Smooth muscle cell (in vitro differentiated cells): ENCODE results near the gene MRPS15. TPM values are rescaled to one million over a fixed set of nuclear protein-coding genes. Genes with fewer than 3 reads are reported as not detected.
A peak's percentile ranks its signal among the peaks of the same experiment; 100 is the strongest.

Experiments
- DNase-seq: peaks from one replicate; lab custom pipeline; 2025; ENCODE audit not compliant: unreplicated experiment; lab: John Stamatoyannopoulos, UW
- H2AFZ ChIP-seq: fragments of 200-600 bp; sonication (generic); 2 replicates; pipeline ENCODE4 v1.6.0; 2016; ENCODE audit warnings: antibody characterized with exemption, low read depth, mild to moderate bottlenecking
- H3F3A ChIP-seq: fragments of 200-600 bp; sonication (generic); 2 replicates; pipeline ENCODE4 v1.6.0; 2017; ENCODE audit warnings: antibody characterized with exemption, low read depth
- H3K27ac ChIP-seq: fragments of 200-600 bp; sonication (generic); 2 replicates; pipeline ENCODE4 v1.5.1; 2016; ENCODE audit warnings: low read depth, mild to moderate bottlenecking
- H3K27me3 ChIP-seq: fragments of 200-600 bp; sonication (generic); 2 replicates; pipeline ENCODE4 v1.6.1; 2016; ENCODE audit warnings: low read depth, mild to moderate bottlenecking
- H3K36me3 ChIP-seq: fragments of 200-600 bp; sonication (generic); 2 replicates; pipeline ENCODE4 v1.5.1; 2016; ENCODE audit warnings: low read depth
- H3K4me1 ChIP-seq: fragments of 200-600 bp; sonication (generic); 2 replicates; pipeline ENCODE4 v1.5.1; 2016; ENCODE audit warnings: low read depth
- H3K4me2 ChIP-seq: fragments of 200-600 bp; sonication (generic); 2 replicates; pipeline ENCODE4 v1.6.0; 2016; ENCODE audit warnings: mild to moderate bottlenecking
- H3K4me3 ChIP-seq: fragments of 200-600 bp; sonication (generic); 2 replicates; pipeline ENCODE4 v1.5.1; 2016; ENCODE audit warnings: mild to moderate bottlenecking
- H3K79me2 ChIP-seq: fragments of 200-600 bp; sonication (generic); 2 replicates; pipeline ENCODE4 v1.6.0; 2016; ENCODE audit warnings: low read depth, mild to moderate bottlenecking
- H3K9ac ChIP-seq: fragments of 200-600 bp; sonication (generic); 2 replicates; pipeline ENCODE4 v1.6.0; 2016; ENCODE audit warnings: low read depth
- H3K9me3 ChIP-seq: fragments of 200-600 bp; sonication (generic); replicated peaks from 2 replicates; pipeline ENCODE4 v1.5.1; 2016; ENCODE audit warnings: low read depth
- H4K20me1 ChIP-seq: fragments of 200-600 bp; sonication (generic); 2 replicates; pipeline ENCODE4 v1.6.0; 2016; ENCODE audit warnings: low read depth
- CTCF ChIP-seq: fragments of 200-600 bp; sonication (generic); IDR thresholded peaks from 2 replicates; pipeline ENCODE4 v1.5.1; 2017; ENCODE audit warnings: borderline replicate concordance, mild to moderate bottlenecking, antibody characterized with exemption; ENCODE audit not compliant: insufficient read depth, poor library complexity, severe bottlenecking
- WGBS: methylation state at CpG from one replicate; pipeline ENCODE4 v1.1.7; 2016; ENCODE audit warnings: low lambda C conversion rate; 5-methylcytosine and 5-hydroxymethylcytosine counted together
- polyA plus RNA-seq: library from polyadenylated mRNA; unstranded; fragments of >200 nt; fragmentation: Nextera tagmentation; extraction: Ambion mirVana; gene quantifications from 2 replicates; pipeline ENCODE4 v1.2.1, GENCODE V29; 2016
- total RNA-seq: library from RNA; depleted of rRNA; stranded (reverse); fragments of >200 nt; gene quantifications from 2 replicates; pipeline ENCODE4 v1.2.3, GENCODE V29; 2014

The MRPS15 gene
- total and polyA plus RNA-seq, 2 experiments from 2014 or later: 78.3 to 141 TPM

GRCh38 chr1:36464605-36465393 lies 615 bp upstream of the MRPS15 start:
- Histone ChIP-seq H3K4me3 (peak overlapping the region; percentile 99), H3K4me2 (peak overlapping the region; percentile 87), H3F3A (peaks cover 4% of the 10 kb centered on the region), H4K20me1 (no peaks in the 10 kb centered on the region), H2AFZ (peak overlapping the region; percentile 60), H3K79me2 (peaks cover 14% of the 10 kb centered on the region), H3K27me3 (no peaks in the 10 kb centered on the region), H3K36me3 (peaks cover 5% of the 10 kb centered on the region), H3K9me3 (no peaks in the 10 kb centered on the region), H3K4me1 (peaks cover 14% of the 10 kb centered on the region), H3K27ac (peak overlapping the region; percentile 97), H3K9ac (peak overlapping the region; percentile 94)
- WGBS: 14% methylated on average over 13 of the region's 13 CpGs
- no peak for TF ChIP-seq CTCF
- DNase-seq: no peak

GRCh38 chr1:36463463-36463802 lies 751 bp downstream of the MRPS15 start:
- TF ChIP-seq CTCF: no peak
- 10% methylated on average over 6 of the region's 6 CpGs for WGBS

GRCh38 chr1:36458910-36459309 lies 5.3 kb downstream of the MRPS15 start:
- H4K20me1 ChIP-seq: no peaks in the 10 kb centered on the region
- H3K4me3 ChIP-seq: no peak overlapping the region
- peaks cover 13% of the 10 kb centered on the region for H3K79me2 ChIP-seq
- no peak overlapping the region for H3K4me2 ChIP-seq
- no peak overlapping the region for H3K9ac ChIP-seq
- H3K36me3 ChIP-seq: peaks cover 9% of the 10 kb centered on the region
- no peak for DNase-seq
- peaks cover 4% of the 10 kb centered on the region for H3K4me1 ChIP-seq
- H3K27me3 ChIP-seq: no peaks in the 10 kb centered on the region
- TF ChIP-seq CTCF: no peak
- H3K9me3 ChIP-seq: no peaks in the 10 kb centered on the region
- 90% methylated on average over 3 of the region's 3 CpGs for WGBS
- no peaks in the 10 kb centered on the region for H3F3A ChIP-seq
- no peak overlapping the region for H3K27ac ChIP-seq
- no peak overlapping the region for H2AFZ ChIP-seq

More at GRCh38 chr1:36463463-36463802, 751 bp downstream of the MRPS15 start:
- peak overlapping the region; percentile 97 for H3K27ac ChIP-seq
- peak overlapping the region; percentile 99 for H3K4me3 ChIP-seq
- H4K20me1 ChIP-seq: no peaks in the 10 kb centered on the region
- H3K4me2 ChIP-seq: peak overlapping the region; percentile 87
- H3K79me2 ChIP-seq: peaks cover 14% of the 10 kb centered on the region
- H3K36me3 ChIP-seq: peaks cover 5% of the 10 kb centered on the region
- H3K9me3 ChIP-seq: no peaks in the 10 kb centered on the region
- peak overlapping the region; percentile 94 for H3K9ac ChIP-seq
- H3K27me3 ChIP-seq: no peaks in the 10 kb centered on the region
- H3F3A ChIP-seq: peaks cover 4% of the 10 kb centered on the region
- H3K4me1 ChIP-seq: peaks cover 14% of the 10 kb centered on the region
- no peak for DNase-seq
- H2AFZ ChIP-seq: peak overlapping the region; percentile 89

GRCh38 chr1:36457691-36458090 lies 6.5 kb downstream of the MRPS15 start:
- no peak for TF ChIP-seq CTCF
- Histone ChIP-seq H3K27me3 (no peaks in the 10 kb centered on the region), H3K27ac (no peak overlapping the region), H3K4me1 (no peaks in the 10 kb centered on the region), H3K36me3 (peaks cover 9% of the 10 kb centered on the region), H3K9ac (no peak overlapping the region), H4K20me1 (no peaks in the 10 kb centered on the region), H3K79me2 (peaks cover under 1% of the 10 kb centered on the region), H3K9me3 (no peaks in the 10 kb centered on the region), H3K4me3 (no peak overlapping the region), H3F3A (no peaks in the 10 kb centered on the region), H3K4me2 (no peak overlapping the region), H2AFZ (no peak overlapping the region)
- 82% methylated on average over 5 of the region's 5 CpGs for WGBS
- no peak for DNase-seq
